Stimulated activated memory B cell treated with anti-CD40 and anti-IgM and Interleukin-4, amounts not matched to agents 10 μg/mL and 1 μg/mL and 100 μg/mL, for 72 hours (primary cell): ENCODE measurements around the gene RAB11FIP3.

Experiments used
- ATAC-seq: fragments of 150-1000 bp; cut with Tn5 transposase; 2 replicates; pipeline ENCODE4 v1.10.0; 2021
- H3K27ac Mint-ChIP-seq: one replicate; pipeline ENCODE4 v1.8.0; 2022; ENCODE audit warnings: mild to moderate bottlenecking, mixed read lengths
- H3K27me3 Mint-ChIP-seq: one replicate; pipeline ENCODE4 v1.8.0; 2022; ENCODE audit warnings: mixed read lengths
- H3K36me3 Mint-ChIP-seq: one replicate; pipeline ENCODE4 v1.8.0; 2022; ENCODE audit warnings: mixed read lengths
- H3K4me1 Mint-ChIP-seq: one replicate; pipeline ENCODE4 v1.8.0; 2022; ENCODE audit warnings: mixed read lengths
- H3K4me3 Mint-ChIP-seq: one replicate; pipeline ENCODE4 v1.8.0; 2022; ENCODE audit warnings: mild to moderate bottlenecking, moderate library complexity, mixed read lengths
- H3K9me3 Mint-ChIP-seq: one replicate; pipeline ENCODE4 v1.8.0; 2022; ENCODE audit warnings: mixed read lengths

RAB11FIP3 gene

GRCh38 chr16:426906-427249 is 1.4 kb downstream of the RAB11FIP3 start:
- Mint-ChIP-seq H3K9me3 (no peaks in the 10 kb centered on the region), H3K27ac (peak overlapping the region; percentile 37), H3K27me3 (peaks cover 16% of the 10 kb centered on the region), H3K4me1 (peaks cover 46% of the 10 kb centered on the region), H3K4me3 (peak overlapping the region; percentile 79), H3K36me3 (no peaks in the 10 kb centered on the region)
- ATAC-seq, result no peak

- Mint-ChIP-seq H3K9me3 (no peaks in the 10 kb centered on the region), H3K27me3 (peaks cover 16% of the 10 kb centered on the region), H3K36me3 (no peaks in the 10 kb centered on the region), H3K4me1 (peaks cover 46% of the 10 kb centered on the region), H3K27ac (peak overlapping the region; percentile 37), H3K4me3 (peak overlapping the region; percentile 79)
- no peak for ATAC-seq
These were observed 1.8 kb downstream of the RAB11FIP3 start for GRCh38 chr16:427250-427649.

GRCh38 chr16:430904-431303 is 5.5 kb downstream of the RAB11FIP3 start:
- Mint-ChIP-seq H3K9me3 (no peaks in the 10 kb centered on the region), H3K27me3 (no peaks in the 10 kb centered on the region), H3K36me3 (no peaks in the 10 kb centered on the region), H3K4me1 (peaks cover 31% of the 10 kb centered on the region), H3K4me3 (no peak overlapping the region), H3K27ac (no peak overlapping the region)
- ATAC-seq, result no peak

GRCh38 chr16:440627-441026 is 15.2 kb downstream of the RAB11FIP3 start:
- Mint-ChIP-seq H3K36me3 (peaks cover 20% of the 10 kb centered on the region), H3K27ac (no peak overlapping the region), H3K27me3 (no peaks in the 10 kb centered on the region), H3K4me1 (peaks cover 12% of the 10 kb centered on the region), H3K4me3 (no peak overlapping the region), H3K9me3 (no peaks in the 10 kb centered on the region)
- no peak for ATAC-seq

GRCh38 chr16:441447-441846 is 16.0 kb downstream of the RAB11FIP3 start:
- no peaks in the 10 kb centered on the region for H3K27me3 Mint-ChIP-seq
- H3K4me1 Mint-ChIP-seq, result peaks cover 12% of the 10 kb centered on the region
- no peak for ATAC-seq
- no peaks in the 10 kb centered on the region for H3K9me3 Mint-ChIP-seq
- no peak overlapping the region for H3K4me3 Mint-ChIP-seq
- no peak overlapping the region for H3K27ac Mint-ChIP-seq
- H3K36me3 Mint-ChIP-seq, result peaks cover 20% of the 10 kb centered on the region

GRCh38 chr16:442976-443375 is 17.5 kb downstream of the RAB11FIP3 start:
- Mint-ChIP-seq H3K9me3 (no peaks in the 10 kb centered on the region), H3K4me3 (peak overlapping the region; percentile 34), H3K27ac (no peak overlapping the region), H3K27me3 (no peaks in the 10 kb centered on the region), H3K4me1 (peaks cover 19% of the 10 kb centered on the region), H3K36me3 (peaks cover 20% of the 10 kb centered on the region)
- ATAC-seq, result no peak

GRCh38 chr16:444027-444426 is 18.6 kb downstream of the RAB11FIP3 start:
- no peak overlapping the region for H3K4me3 Mint-ChIP-seq
- ATAC-seq, result no peak
- peaks cover 22% of the 10 kb centered on the region for H3K4me1 Mint-ChIP-seq
- H3K27ac Mint-ChIP-seq, result no peak overlapping the region
- H3K36me3 Mint-ChIP-seq, result peaks cover 20% of the 10 kb centered on the region
- no peaks in the 10 kb centered on the region for H3K9me3 Mint-ChIP-seq
- no peaks in the 10 kb centered on the region for H3K27me3 Mint-ChIP-seq

GRCh38 chr16:445566-445965 is 20.1 kb downstream of the RAB11FIP3 start:
- ATAC-seq, result no peak
- Mint-ChIP-seq H3K4me3 (no peak overlapping the region), H3K27ac (no peak overlapping the region), H3K4me1 (peaks cover 32% of the 10 kb centered on the region), H3K9me3 (no peaks in the 10 kb centered on the region), H3K36me3 (peaks cover 10% of the 10 kb centered on the region), H3K27me3 (no peaks in the 10 kb centered on the region)

- Mint-ChIP-seq H3K4me3 (no peak overlapping the region), H3K27ac (peak overlapping the region; percentile 61), H3K27me3 (no peaks in the 10 kb centered on the region), H3K4me1 (peaks cover 25% of the 10 kb centered on the region), H3K9me3 (no peaks in the 10 kb centered on the region), H3K36me3 (no peaks in the 10 kb centered on the region)
- ATAC-seq, result peak; percentile 84
These were observed 24.9 kb downstream of the RAB11FIP3 start for GRCh38 chr16:450385-450784.

- Mint-ChIP-seq H3K4me1 (peaks cover 25% of the 10 kb centered on the region), H3K9me3 (no peaks in the 10 kb centered on the region), H3K4me3 (no peak overlapping the region), H3K27ac (peak overlapping the region; percentile 61), H3K27me3 (no peaks in the 10 kb centered on the region), H3K36me3 (no peaks in the 10 kb centered on the region)
- no peak for ATAC-seq
These were observed 25.5 kb downstream of the RAB11FIP3 start for GRCh38 chr16:450785-451512.

GRCh38 chr16:454397-454940 is 29.0 kb downstream of the RAB11FIP3 start:
- Mint-ChIP-seq H3K27ac (no peak overlapping the region), H3K27me3 (no peaks in the 10 kb centered on the region), H3K36me3 (no peaks in the 10 kb centered on the region), H3K4me1 (peaks cover 18% of the 10 kb centered on the region), H3K4me3 (no peak overlapping the region), H3K9me3 (no peaks in the 10 kb centered on the region)
- no peak for ATAC-seq

GRCh38 chr16:455453-455852 is 30.0 kb downstream of the RAB11FIP3 start:
- no peaks in the 10 kb centered on the region for H3K36me3 Mint-ChIP-seq
- H3K9me3 Mint-ChIP-seq, result no peaks in the 10 kb centered on the region
- no peak overlapping the region for H3K27ac Mint-ChIP-seq
- H3K4me3 Mint-ChIP-seq, result no peak overlapping the region
- ATAC-seq, result no peak
- peaks cover 12% of the 10 kb centered on the region for H3K4me1 Mint-ChIP-seq
- H3K27me3 Mint-ChIP-seq, result no peaks in the 10 kb centered on the region

- no peaks in the 10 kb centered on the region for H3K9me3 Mint-ChIP-seq
These were observed 31.5 kb downstream of the RAB11FIP3 start for GRCh38 chr16:456891-457483.

GRCh38 chr16:457732-458400 is 32.4 kb downstream of the RAB11FIP3 start:
- ATAC-seq, result no peak

More at GRCh38 chr16:456891-457483, 31.5 kb downstream of the RAB11FIP3 start:
- H3K27ac Mint-ChIP-seq, result no peak overlapping the region
- no peak overlapping the region for H3K4me3 Mint-ChIP-seq
- no peak for ATAC-seq
- H3K36me3 Mint-ChIP-seq, result peaks cover 10% of the 10 kb centered on the region
- H3K4me1 Mint-ChIP-seq, result peaks cover 6% of the 10 kb centered on the region
- no peaks in the 10 kb centered on the region for H3K27me3 Mint-ChIP-seq

GRCh38 chr16:459761-460160 is 34.3 kb downstream of the RAB11FIP3 start:
- Mint-ChIP-seq H3K36me3 (peaks cover 30% of the 10 kb centered on the region), H3K9me3 (no peaks in the 10 kb centered on the region), H3K27me3 (no peaks in the 10 kb centered on the region), H3K4me1 (peaks cover 6% of the 10 kb centered on the region), H3K27ac (no peak overlapping the region), H3K4me3 (no peak overlapping the region)
- no peak for ATAC-seq

More at GRCh38 chr16:457732-458400, 32.4 kb downstream of the RAB11FIP3 start:
- Mint-ChIP-seq H3K9me3 (no peaks in the 10 kb centered on the region), H3K27ac (no peak overlapping the region), H3K4me3 (no peak overlapping the region), H3K27me3 (no peaks in the 10 kb centered on the region), H3K4me1 (peaks cover 6% of the 10 kb centered on the region), H3K36me3 (peaks cover 19% of the 10 kb centered on the region)
